Measurements from ENCODE around the gene MCC.
"Not testable (repeated sequence)": the region's sequence is repeated elsewhere in the genome, so short reads cannot be mapped to it uniquely, and the experiment has no call there.

Gene MCC

DNA sequence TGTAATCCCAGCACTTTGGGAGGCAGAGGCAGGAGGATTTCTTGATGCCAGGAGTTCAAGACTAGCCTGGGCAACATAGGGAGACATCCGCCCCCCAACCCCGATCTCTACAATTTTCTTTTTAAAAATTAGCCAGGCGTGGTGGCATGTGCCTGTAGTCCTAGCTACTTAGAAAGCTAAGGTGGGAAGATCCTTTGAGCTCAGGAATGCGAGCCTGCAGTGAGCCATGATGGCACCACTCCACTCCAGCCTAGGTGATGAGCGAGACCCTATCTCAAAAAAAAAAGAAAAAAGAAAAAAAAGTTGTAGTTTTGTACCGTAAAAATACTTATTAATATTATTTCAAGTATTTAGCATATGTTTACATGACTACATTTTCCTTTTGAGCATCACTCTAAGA, 82.7 kb downstream of the MCC start:
- H3K4me1 Mint-ChIP-seq, result no peaks in the 10 kb centered on the region
- H3K36me3 Mint-ChIP-seq, result no peaks in the 10 kb centered on the region
- ATAC-seq, result no peak
- no peaks in the 10 kb centered on the region for H3K9me3 Mint-ChIP-seq
- no peak overlapping the region for H3K4me3 Mint-ChIP-seq
- H3K27ac Mint-ChIP-seq, result no peak overlapping the region
- H3K27me3 Mint-ChIP-seq, result no peaks in the 10 kb centered on the region

DNA sequence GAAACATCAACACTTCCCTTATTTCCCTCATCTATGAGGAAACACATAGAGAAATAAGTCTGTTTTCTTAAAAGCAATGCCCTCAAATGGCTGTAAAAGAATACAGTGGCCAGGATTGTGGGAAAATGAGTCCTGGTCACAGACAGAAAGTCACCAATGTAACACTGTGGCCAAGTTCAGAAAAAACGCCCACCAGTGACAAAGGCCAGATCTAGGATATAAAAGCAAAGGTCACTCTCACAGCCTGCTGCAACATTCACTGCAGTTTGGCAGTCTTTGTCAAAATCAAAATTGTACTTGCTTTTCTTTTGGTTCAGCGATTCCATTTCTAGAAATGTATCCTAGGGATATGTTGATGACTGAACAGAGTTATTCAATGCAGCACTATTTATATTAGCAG, 84.0 kb downstream of the MCC start:
- Mint-ChIP-seq H3K27me3 (no peaks in the 10 kb centered on the region), H3K4me1 (no peaks in the 10 kb centered on the region), H3K4me3 (no peak overlapping the region), H3K36me3 (no peaks in the 10 kb centered on the region), H3K9me3 (no peaks in the 10 kb centered on the region), H3K27ac (no peak overlapping the region)
- no peak for ATAC-seq

DNA sequence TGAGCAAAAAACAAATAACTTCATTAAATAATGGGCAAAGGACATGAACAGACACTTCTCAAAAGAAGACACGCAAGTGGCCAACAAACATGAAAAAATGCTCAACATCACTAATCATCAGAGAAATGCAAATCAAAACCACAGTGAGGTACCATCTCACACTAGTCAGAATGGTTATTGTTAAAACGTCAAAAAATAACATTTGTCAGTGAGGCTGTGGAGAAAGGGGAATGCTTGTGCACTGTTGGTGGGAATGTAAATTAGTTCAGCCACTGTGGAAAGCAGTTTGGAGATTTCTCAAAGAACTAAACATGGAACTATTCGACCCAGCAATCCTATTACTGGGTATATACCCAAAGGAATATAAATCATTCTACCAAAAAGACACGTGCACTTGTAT, 90.3 kb downstream of the MCC start:
- peaks cover 13% of the 10 kb centered on the region for H3K27me3 Mint-ChIP-seq
- not testable (repeated sequence) for ATAC-seq, H3K27ac Mint-ChIP-seq, H3K4me3 Mint-ChIP-seq, H3K9me3 Mint-ChIP-seq, H3K4me1 Mint-ChIP-seq, H3K36me3 Mint-ChIP-seq

DNA sequence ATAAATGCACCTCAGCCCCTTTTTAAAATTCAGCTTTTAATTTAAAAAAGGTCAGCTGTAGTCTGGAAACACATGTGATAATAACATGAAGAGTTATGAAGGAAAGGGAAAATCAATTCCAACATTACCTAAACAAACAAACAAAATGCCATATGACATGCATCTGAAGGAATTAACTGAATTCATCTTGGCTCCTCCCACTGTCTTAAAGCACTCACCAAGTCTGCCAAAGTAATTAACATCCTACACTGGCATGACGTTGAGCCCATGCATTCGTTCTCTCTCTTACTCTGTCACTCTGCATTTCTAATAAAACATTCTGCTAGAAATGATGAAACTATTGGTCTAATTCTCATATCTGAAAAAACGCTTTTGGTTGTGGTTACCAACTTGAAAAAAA, 91.2 kb downstream of the MCC start:
- H3K27me3 Mint-ChIP-seq, result peaks cover 13% of the 10 kb centered on the region
- no peak overlapping the region for H3K27ac Mint-ChIP-seq
- no peak overlapping the region for H3K4me3 Mint-ChIP-seq

DNA sequence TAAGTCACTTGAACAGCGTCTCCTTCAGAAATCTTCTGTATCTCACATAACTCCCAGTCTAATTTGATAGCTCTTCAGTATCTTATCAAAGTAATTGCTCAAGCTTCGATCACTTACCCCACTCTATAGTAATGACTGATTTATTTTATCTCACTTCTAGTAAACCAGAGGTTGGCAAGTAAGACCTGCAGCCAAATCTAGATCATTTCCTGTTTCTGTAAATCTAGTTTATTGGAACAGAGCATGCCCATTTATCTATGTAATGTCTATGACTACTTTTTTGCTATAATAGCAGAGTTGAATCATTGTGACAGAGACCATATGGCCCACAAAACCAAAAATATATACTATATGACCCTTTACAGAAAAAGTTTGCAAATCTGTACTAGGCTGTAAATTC, 93.6 kb downstream of the MCC start:
- Mint-ChIP-seq H3K27me3 (peaks cover 32% of the 10 kb centered on the region), H3K27ac (no peak overlapping the region), H3K9me3 (no peaks in the 10 kb centered on the region), H3K36me3 (no peaks in the 10 kb centered on the region), H3K4me1 (no peaks in the 10 kb centered on the region), H3K4me3 (no peak overlapping the region)
- ATAC-seq, result no peak

More for the DNA sequence above, 91.2 kb downstream of the MCC start:
- Mint-ChIP-seq H3K4me1 (no peaks in the 10 kb centered on the region), H3K36me3 (no peaks in the 10 kb centered on the region), H3K9me3 (no peaks in the 10 kb centered on the region)
- ATAC-seq, result no peak

DNA sequence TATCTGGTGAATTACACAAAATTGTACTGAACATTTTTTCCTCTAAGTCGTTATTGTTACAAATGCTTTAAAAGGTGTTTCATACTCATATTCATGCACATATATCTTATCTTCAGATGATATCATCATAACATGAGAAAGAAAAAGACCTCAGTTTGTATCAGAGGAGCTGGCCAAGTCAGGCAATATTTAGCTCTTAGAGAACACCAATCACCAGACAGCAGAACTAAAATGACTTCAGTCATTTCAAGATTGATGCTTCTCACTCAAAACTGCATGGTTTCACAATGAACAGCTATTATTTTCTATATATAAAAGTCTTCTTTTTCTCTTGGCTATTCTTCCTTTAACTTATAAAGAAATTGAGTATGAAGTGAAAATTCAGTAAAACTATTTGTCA, 98.0 kb downstream of the MCC start:
- Mint-ChIP-seq H3K36me3 (no peaks in the 10 kb centered on the region), H3K4me1 (no peaks in the 10 kb centered on the region), H3K4me3 (no peak overlapping the region), H3K27me3 (peaks cover 52% of the 10 kb centered on the region), H3K27ac (no peak overlapping the region), H3K9me3 (no peaks in the 10 kb centered on the region)
- ATAC-seq, result no peak

DNA sequence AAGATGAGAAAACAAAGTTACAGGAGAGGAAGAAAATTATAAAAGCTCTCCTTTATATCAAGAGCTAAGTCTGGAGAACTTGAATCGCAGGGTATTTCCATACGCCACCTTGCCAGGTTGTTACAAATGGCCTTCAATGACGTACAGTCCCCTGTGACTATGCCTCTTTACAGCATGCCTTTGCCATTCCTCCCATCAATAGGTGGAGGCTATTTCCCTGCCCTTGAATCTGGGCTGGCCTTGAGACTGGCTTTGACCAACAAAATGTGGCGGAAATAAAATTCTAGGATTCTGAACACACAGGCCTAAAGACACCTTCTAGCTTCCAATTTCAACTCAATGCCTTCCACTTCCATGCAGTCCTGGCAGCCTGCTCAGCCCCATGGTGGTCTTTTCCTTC, 99.1 kb downstream of the MCC start:
- no peak overlapping the region for H3K27ac Mint-ChIP-seq
- no peak overlapping the region for H3K4me3 Mint-ChIP-seq
- H3K4me1 Mint-ChIP-seq, result no peaks in the 10 kb centered on the region
- peaks cover 47% of the 10 kb centered on the region for H3K27me3 Mint-ChIP-seq
- no peak for ATAC-seq
- no peaks in the 10 kb centered on the region for H3K9me3 Mint-ChIP-seq
- no peaks in the 10 kb centered on the region for H3K36me3 Mint-ChIP-seq

DNA sequence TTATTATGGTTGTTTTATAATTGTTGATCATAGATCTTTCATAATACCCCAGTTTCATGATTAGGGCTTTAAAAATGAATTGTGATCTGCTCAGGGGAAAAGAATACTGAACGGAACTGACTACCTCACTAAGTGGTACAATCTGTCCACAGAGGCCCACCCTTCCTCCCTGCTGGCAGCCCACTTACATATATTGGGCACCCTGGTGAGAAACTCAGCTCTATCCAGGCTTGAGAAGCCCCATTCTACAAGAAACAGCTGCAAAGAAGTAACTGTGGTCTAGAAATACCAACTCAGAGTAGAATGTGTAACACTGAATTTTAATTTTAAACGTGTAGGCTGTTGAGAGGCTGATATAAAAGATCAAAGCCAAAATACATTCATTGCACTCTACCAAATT, 100.4 kb downstream of the MCC start:
- Mint-ChIP-seq H3K4me3 (no peak overlapping the region), H3K9me3 (no peaks in the 10 kb centered on the region)

DNA sequence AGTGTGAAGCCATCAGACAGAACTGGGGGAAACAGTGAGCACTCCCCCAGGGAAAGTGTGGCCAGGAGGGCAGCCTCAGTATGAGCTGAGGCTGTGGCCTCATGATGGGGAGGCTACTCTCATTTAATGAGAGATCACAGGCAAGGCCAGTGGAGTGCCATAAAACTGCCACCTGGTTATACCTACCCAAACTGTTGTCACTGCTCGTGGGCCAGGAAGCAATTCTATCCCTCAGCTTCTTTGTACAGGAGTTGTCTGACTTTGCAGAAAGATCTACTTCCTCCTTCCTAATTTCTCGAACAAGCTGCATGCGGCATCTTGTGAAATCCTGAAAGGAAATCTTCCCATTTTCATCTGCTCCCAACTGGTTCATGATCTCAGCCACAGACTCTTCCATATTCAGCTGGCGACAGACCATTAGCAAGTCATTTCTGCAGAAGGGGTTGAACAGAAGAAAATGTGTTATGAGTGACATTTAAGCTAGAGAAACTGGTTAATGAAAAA, 103.4 kb downstream of the MCC start:
- Mint-ChIP-seq H3K27me3 (peaks cover 61% of the 10 kb centered on the region), H3K4me3 (no peak overlapping the region), H3K4me1 (no peaks in the 10 kb centered on the region), H3K9me3 (no peaks in the 10 kb centered on the region), H3K27ac (no peak overlapping the region), H3K36me3 (no peaks in the 10 kb centered on the region)
- peak; percentile 27 for ATAC-seq

More for the DNA sequence above, 100.4 kb downstream of the MCC start:
- H3K4me1 Mint-ChIP-seq, result no peaks in the 10 kb centered on the region
- no peaks in the 10 kb centered on the region for H3K36me3 Mint-ChIP-seq
- ATAC-seq, result no peak
- H3K27ac Mint-ChIP-seq, result no peak overlapping the region
- peaks cover 51% of the 10 kb centered on the region for H3K27me3 Mint-ChIP-seq

DNA sequence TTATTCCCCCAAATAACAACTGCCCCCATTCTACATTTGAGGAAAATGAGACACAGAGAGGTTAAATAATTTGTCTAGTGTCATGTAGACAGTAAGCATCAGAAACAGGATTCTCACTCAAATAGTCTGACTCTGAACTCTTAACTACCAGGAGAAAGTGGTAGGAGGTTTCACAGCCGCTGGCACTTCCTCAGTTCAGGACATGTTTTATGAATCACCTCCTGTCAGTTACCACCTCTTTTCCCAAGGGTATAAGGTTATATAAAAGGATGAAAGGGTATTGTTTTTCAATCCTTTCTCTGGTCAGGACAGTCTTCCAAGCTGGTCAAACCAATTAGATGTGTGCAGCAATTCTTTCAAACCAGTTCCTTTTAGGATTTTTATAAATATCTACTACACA, 105.5 kb downstream of the MCC start:
- H3K9me3 Mint-ChIP-seq, result no peaks in the 10 kb centered on the region
- ATAC-seq, result no peak
- no peak overlapping the region for H3K27ac Mint-ChIP-seq
- no peak overlapping the region for H3K4me3 Mint-ChIP-seq
- peaks cover 44% of the 10 kb centered on the region for H3K27me3 Mint-ChIP-seq
- peaks cover 11% of the 10 kb centered on the region for H3K4me1 Mint-ChIP-seq
- no peaks in the 10 kb centered on the region for H3K36me3 Mint-ChIP-seq

DNA sequence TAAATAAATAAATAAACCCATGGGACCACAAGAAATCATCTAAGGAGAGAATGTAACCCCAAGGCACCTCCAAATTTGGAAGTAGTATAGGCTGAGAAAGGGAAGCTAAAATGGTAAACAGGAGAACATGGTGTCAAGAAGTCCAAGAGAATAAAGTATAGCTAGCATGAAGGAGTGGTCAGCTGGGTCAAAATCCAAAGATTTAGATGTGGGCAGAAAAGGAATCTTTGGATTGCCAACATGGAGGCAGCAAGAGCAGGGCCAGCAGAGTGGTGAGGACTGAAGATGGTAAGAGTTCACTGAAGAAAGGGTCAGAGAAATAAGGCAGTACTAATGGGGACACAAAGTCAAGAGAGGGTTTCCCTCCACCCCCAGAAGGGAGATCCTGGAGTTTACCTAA, 106.5 kb downstream of the MCC start:
- H3K27ac Mint-ChIP-seq, result no peak overlapping the region
- H3K9me3 Mint-ChIP-seq, result no peaks in the 10 kb centered on the region
- H3K27me3 Mint-ChIP-seq, result peaks cover 44% of the 10 kb centered on the region
- H3K4me1 Mint-ChIP-seq, result peaks cover 11% of the 10 kb centered on the region
- H3K36me3 Mint-ChIP-seq, result no peaks in the 10 kb centered on the region
- no peak for ATAC-seq
- H3K4me3 Mint-ChIP-seq, result no peak overlapping the region

DNA sequence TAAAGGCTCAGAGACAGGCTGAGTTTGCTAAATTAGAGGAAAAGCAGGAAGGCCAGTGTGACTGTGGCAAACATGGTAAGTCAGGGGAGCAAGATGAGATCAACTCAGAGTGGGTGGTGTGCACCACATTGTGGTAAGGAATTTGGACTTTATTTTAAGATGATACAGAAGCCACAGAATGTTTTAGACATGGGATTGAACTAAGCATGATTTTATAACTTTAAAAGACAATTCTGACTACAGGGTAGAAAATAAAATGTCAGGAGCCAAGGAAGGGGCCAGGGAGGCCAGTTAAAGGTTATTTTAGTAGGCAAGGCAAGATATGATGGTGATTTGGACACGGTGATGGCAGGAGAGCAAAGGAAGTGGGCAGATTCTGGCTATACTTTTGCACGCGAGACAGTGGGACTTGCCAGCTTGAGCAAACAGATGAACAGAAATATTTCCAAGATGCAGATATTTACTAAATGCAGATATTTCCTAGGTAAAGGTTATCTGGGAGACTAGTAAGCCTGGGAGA, 107.4 kb downstream of the MCC start:
- H3K4me1 Mint-ChIP-seq, result peaks cover 11% of the 10 kb centered on the region
- H3K4me3 Mint-ChIP-seq, result no peak overlapping the region
- peaks cover 44% of the 10 kb centered on the region for H3K27me3 Mint-ChIP-seq
- H3K9me3 Mint-ChIP-seq, result no peaks in the 10 kb centered on the region
- no peak overlapping the region for H3K27ac Mint-ChIP-seq
- no peak for ATAC-seq
- H3K36me3 Mint-ChIP-seq, result no peaks in the 10 kb centered on the region

DNA sequence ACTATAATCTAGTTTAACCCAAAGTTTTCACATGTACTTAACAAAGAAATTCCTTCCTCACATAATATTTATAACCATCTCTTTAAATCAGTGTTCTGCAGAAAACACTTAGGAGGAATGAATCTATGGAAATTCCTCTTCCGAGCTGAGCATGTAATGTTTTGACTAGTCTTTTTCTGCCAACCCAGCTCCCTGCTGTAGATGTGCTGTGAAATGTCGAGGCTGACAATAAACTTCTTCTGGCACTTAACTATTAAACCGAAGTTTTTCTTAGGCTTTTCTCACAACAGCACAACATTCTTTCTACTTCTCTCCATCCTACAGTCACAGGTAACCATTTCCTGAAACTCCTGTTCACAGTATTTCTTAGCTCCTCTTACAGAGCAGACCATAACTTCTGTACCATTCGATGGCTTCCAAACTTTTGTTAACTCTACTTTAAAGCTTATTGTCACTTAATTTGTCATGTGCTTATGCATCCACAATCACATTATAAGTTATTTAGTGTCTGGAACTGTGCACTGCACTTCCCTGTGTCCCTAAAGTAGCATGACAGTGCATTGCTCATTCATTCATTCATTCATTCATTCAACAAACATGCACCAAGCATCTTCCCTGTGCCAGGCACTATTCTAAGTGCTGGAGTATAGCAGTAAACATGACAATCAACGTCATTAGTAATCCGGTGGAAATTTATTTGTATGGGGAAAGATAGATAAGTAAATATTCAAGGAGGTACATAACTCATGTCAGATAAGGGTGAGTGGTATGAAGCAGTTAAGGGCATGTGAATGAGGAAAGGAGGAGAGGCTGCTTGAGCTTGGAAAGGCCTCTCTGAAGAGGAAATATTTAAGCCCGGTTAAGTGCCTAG, 108.1 kb downstream of the MCC start:
- peaks cover 11% of the 10 kb centered on the region for H3K4me1 Mint-ChIP-seq
- H3K4me3 Mint-ChIP-seq, result no peak overlapping the region
- ATAC-seq, result no peak
- no peaks in the 10 kb centered on the region for H3K9me3 Mint-ChIP-seq
- no peaks in the 10 kb centered on the region for H3K36me3 Mint-ChIP-seq
- H3K27me3 Mint-ChIP-seq, result peaks cover 38% of the 10 kb centered on the region
- H3K27ac Mint-ChIP-seq, result no peak overlapping the region

DNA sequence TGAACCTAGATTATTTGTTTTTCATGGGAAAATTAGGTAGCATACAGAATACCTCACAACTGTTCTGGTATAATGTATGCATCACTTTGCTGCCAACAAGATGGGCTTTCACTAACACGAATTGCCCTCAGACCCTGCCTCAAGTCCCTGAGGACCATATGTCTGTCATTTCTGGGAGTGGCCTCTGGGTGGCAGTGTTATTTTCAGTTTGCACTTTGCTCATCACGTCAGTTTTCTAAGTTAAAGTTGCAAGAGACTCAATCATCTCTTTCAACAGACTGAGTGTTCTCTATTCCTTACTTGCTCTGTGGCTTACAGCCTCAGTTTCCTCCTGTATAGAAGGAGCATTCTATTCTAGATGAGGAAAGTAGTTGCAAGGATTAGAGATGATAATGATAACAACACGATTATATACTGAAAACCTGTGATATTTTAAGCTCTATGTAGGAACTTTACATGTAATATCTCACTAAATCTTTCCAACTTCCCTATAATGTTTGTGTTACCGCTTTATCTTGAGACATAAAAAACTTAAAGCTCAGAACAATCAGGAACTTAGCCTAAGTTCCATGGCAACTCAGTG, 109.2 kb downstream of the MCC start:
- Mint-ChIP-seq H3K27ac (no peak overlapping the region), H3K4me3 (no peak overlapping the region), H3K27me3 (peaks cover 35% of the 10 kb centered on the region), H3K9me3 (no peaks in the 10 kb centered on the region), H3K36me3 (no peaks in the 10 kb centered on the region), H3K4me1 (peaks cover 11% of the 10 kb centered on the region)
- no peak for ATAC-seq

DNA sequence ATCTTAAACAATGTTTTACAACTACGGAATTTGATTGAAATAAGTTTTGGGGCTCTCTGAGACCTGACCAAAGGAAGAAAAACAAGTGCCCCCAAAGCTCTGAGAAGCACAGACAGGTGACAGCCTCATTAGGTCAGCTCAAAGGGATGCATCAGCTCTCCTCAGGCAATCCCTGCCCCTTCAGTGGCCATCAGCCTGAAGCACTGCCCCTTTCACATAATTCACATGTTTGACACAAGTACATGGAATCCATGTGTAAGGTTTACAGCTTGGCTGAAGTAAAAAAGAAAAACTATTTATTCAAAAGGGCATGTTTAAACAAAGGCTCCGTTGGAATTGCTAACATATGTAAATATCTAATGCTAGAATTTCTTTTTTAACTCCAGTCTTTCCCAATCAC, 109.7 kb downstream of the MCC start:
- Mint-ChIP-seq H3K27ac (no peak overlapping the region), H3K4me3 (no peak overlapping the region), H3K4me1 (peaks cover 11% of the 10 kb centered on the region), H3K9me3 (no peaks in the 10 kb centered on the region), H3K27me3 (peaks cover 33% of the 10 kb centered on the region), H3K36me3 (no peaks in the 10 kb centered on the region)
- ATAC-seq, result no peak

DNA sequence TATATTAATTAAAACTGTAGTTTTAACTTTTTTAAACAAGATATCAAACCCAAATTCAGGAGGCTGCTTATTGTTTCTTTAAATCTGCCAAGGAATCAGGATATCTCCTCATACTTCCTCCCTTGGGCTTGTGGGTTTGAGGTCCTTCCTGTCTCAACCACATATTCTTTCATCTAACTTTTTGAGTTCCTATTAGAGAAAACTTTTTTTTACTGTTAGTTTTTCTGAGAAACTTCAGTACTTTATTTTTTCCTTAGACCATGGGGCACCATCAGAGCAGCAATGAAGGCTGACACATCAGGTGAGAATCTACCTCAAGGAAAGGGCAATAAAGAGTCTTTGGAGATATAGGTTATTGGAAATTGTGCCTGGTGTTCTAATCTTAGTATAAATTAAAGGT, 110.2 kb downstream of the MCC start:
- H3K4me1 Mint-ChIP-seq, result peaks cover 11% of the 10 kb centered on the region
- H3K27me3 Mint-ChIP-seq, result peaks cover 29% of the 10 kb centered on the region
- no peak for ATAC-seq
- no peaks in the 10 kb centered on the region for H3K9me3 Mint-ChIP-seq
- no peak overlapping the region for H3K4me3 Mint-ChIP-seq
- H3K36me3 Mint-ChIP-seq, result no peaks in the 10 kb centered on the region
- H3K27ac Mint-ChIP-seq, result no peak overlapping the region
